ENCODE data around the gene SNX8. TPM values are rescaled to one million over a fixed set of nuclear protein-coding genes. Genes with fewer than 3 reads are reported as not detected.

The SNX8 gene
- polyA plus RNA-seq, 2 of the 4 experiments (the other 2 are of a cell fraction) = 21.2 to 36.3 TPM

DNA sequence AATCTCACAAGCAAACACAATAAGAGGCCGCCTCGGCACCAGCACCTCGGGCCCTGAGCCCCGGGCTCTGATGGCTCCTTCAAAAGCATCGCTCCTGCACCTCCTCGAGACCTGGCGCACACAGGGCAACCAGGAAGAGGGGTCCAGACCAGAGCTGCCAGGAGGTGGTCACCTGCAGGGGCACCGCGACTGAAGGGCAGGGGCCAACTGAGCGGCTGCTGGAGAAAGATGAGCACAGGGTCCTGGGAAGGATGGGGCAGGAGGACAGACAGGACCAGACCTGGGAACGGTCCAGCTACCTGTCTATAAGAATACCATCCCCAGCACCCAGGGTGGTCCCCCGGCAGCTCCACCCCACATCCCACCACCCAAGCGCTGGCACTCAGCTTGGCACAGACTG, 102.3 kb downstream of the SNX8 start:
- no peak for FAIRE-seq
- WGBS (ENCODE audit: missing lambda C conversion rate) = 98% methylated on average over 9 of the region's 13 CpGs

DNA sequence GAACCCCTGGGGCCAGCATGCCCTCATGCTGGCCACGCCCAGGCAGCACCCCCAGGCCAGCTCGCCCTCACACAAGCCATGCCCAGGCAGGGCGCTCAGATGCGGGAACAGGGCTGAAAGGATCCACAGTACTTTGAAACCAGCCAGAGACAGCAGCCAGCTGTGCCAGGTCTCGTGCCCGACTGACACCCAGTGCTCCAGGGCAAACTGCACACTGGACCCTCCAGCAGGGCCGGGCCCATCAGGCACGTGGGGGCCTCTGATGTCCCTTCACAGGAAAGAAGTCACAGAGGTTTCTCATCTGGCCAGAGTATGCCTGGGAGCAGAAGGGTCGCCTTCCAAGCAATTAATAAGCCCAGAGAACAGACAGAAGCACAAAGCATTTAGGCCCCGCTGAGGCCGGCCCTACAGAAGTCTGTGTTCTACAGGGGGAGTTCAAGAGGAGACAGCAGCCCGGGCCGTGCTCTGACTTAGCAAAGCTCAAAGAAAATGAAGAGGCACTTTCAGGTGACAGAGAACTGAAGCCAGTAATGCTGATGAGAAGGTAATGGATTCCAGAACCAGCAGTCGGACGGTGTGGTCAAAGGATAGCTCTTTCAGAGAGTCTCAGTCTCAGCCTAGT, 102.9 kb downstream of the SNX8 start:
- POLR2A ChIA-PET = no interaction called here
- H3K9me3 ChIP-seq = no peaks in the 10 kb centered on the region
- DNase-seq (ENCODE audit: low read depth in 1 of 2, low spot score in 1 of 2) (no peak), ATAC-seq (no peak), FAIRE-seq (no peak)
- 79% methylated on average over 11 of the region's 15 CpGs for WGBS (ENCODE audit: missing lambda C conversion rate)
- CTCF ChIA-PET = interaction anchor here (0.7 to 1.5 kb wide), 4 partner anchors 10 to 393 kb away, joined by 3 to 5 read pairs (median 3); no protein-coding TSS in a partner anchor
- no peak overlapping the region for H3K4me3 ChIP-seq
- no peak overlapping the region for H3K4me2 ChIP-seq
- no peaks in the 10 kb centered on the region for H3K4me1 ChIP-seq
- H3K27ac ChIP-seq = no peak overlapping the region
- TF ChIP-seq, protein P1, sequence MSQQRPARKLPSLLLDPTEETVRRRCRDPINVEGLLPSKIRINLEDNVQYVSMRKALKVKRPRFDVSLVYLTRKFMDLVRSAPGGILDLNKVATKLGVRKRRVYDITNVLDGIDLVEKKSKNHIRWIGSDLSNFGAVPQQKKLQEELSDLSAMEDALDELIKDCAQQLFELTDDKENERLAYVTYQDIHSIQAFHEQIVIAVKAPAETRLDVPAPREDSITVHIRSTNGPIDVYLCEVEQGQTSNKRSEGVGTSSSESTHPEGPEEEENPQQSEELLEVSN (IDR thresholded peaks at IDR 0.05; ENCODE audit: borderline replicate concordance, low read depth) = no peak
- TF ChIP-seq, protein P2, sequence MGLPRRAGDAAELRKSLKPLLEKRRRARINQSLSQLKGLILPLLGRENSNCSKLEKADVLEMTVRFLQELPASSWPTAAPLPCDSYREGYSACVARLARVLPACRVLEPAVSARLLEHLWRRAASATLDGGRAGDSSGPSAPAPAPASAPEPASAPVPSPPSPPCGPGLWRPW (IDR thresholded peaks at IDR 0.05) = no peak
- TF ChIP-seq NR3C1 (IDR thresholded peaks at IDR 0.05) = no peak

More for the DNA sequence above, 102.3 kb downstream of the SNX8 start:
- H3K27ac ChIP-seq = no peak overlapping the region
- TF ChIP-seq ZC3H11A (IDR thresholded peaks at IDR 0.05) = no peak
- no peak for TF ChIP-seq TP53 (CRISPR knock-in tag; IDR thresholded peaks at IDR 0.05)
- TF ChIP-seq, protein P3, sequence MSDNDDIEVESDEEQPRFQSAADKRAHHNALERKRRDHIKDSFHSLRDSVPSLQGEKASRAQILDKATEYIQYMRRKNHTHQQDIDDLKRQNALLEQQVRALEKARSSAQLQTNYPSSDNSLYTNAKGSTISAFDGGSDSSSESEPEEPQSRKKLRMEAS (IDR thresholded peaks at IDR 0.05) = no peak
- no peak for TF ChIP-seq MAZ (IDR thresholded peaks at IDR 0.05; ENCODE audit: borderline replicate concordance, low read depth, low read length)
- no peak for TF ChIP-seq POLR2AphosphoS2 (conservative IDR thresholded peaks at IDR 0.05; ENCODE audit: low read length)
- TF ChIP-seq CHD2 (IDR thresholded peaks at IDR 0.05; ENCODE audit: low read length, partially characterized antibody) = no peak
- TF ChIP-seq, protein P1 (IDR thresholded peaks at IDR 0.05; ENCODE audit: borderline replicate concordance, low read depth) = no peak
- TF ChIP-seq NPAS2 (CRISPR knock-in tag; IDR thresholded peaks at IDR 0.05; ENCODE audit: borderline replicate concordance) = no peak
- no peak for TF ChIP-seq HDAC2 (IDR thresholded peaks at IDR 0.05)
- CTCF ChIA-PET = interaction anchor here (1.0 to 1.5 kb wide), 3 partner anchors 10 to 107 kb away, joined by 3 to 5 read pairs (median 3); no protein-coding TSS in a partner anchor
- DNase-seq (ENCODE audit: low read depth in 1 of 2, low spot score in 1 of 2) (no peak), ATAC-seq (no peak)
- no peaks in the 10 kb centered on the region for H3K4me1 ChIP-seq
- H3K4me2 ChIP-seq = no peak overlapping the region
- no peaks in the 10 kb centered on the region for H3K9me3 ChIP-seq
- POLR2A ChIA-PET = no interaction called here
- H3K4me3 ChIP-seq = no peak overlapping the region

DNA sequence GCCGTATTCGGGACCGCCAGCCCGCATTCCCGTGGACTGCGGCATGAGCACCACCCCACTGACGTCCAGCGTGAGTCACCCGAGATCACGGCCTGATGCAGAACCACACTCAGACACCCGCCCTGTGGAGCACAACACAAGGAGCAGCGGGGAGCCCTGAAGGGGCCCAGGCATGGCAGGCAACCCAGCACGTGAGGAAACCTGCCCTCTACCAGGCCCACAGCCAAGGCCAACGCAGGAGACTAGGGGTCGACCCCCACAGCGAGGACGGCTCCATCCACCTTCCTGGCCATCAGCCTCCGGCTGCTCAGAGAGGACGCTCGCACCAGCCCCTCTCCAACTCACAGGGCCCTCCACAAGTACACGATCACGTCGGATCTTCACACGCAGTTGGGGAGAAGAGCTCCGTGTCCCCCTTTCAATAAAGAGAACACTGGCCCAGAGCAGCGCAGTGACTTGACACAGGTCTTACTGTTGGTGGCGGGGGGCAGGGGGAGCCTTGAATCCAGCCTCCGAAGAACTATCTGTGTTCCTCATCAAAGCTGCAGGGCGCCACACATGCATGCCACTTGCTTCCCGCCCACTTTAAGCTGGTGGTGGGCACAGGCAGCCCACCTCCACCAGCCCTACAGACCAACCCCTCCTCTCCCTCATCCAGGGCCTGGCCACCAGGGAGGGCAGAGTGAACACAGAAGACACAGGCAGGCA, 103.5 kb downstream of the SNX8 start:
- no peak overlapping the region for H3K4me2 ChIP-seq
- no peak for FAIRE-seq
- no peaks in the 10 kb centered on the region for H3K9me3 ChIP-seq
- POLR2A ChIA-PET = no interaction called here
- DNase-seq (ENCODE audit: low read depth in 1 of 2, low spot score in 1 of 2) = no peak
- H3K27ac ChIP-seq = no peak overlapping the region
- no peak for ATAC-seq
- no peak for TF ChIP-seq SMC3 (IDR thresholded peaks at IDR 0.05)
- TF ChIP-seq, protein P4, sequence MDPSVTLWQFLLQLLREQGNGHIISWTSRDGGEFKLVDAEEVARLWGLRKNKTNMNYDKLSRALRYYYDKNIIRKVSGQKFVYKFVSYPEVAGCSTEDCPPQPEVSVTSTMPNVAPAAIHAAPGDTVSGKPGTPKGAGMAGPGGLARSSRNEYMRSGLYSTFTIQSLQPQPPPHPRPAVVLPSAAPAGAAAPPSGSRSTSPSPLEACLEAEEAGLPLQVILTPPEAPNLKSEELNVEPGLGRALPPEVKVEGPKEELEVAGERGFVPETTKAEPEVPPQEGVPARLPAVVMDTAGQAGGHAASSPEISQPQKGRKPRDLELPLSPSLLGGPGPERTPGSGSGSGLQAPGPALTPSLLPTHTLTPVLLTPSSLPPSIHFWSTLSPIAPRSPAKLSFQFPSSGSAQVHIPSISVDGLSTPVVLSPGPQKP (IDR thresholded peaks at IDR 0.05; ENCODE audit: low read depth, low read length) = no peak
- TF ChIP-seq, protein P5, sequence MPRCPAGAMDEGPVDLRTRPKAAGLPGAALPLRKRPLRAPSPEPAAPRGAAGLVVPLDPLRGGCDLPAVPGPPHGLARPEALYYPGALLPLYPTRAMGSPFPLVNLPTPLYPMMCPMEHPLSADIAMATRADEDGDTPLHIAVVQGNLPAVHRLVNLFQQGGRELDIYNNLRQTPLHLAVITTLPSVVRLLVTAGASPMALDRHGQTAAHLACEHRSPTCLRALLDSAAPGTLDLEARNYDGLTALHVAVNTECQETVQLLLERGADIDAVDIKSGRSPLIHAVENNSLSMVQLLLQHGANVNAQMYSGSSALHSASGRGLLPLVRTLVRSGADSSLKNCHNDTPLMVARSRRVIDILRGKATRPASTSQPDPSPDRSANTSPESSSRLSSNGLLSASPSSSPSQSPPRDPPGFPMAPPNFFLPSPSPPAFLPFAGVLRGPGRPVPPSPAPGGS (IDR thresholded peaks at IDR 0.05) = no peak
- no peak for TF ChIP-seq MAFK (IDR thresholded peaks at IDR 0.05; ENCODE audit: partially characterized antibody)
- no peak for TF ChIP-seq BHLHE40 (IDR thresholded peaks at IDR 0.05; ENCODE audit: low read depth, low read length)
- no peak for TF ChIP-seq EHF (CRISPR knock-in tag; IDR thresholded peaks at IDR 0.05)
- TF ChIP-seq, protein P6, sequence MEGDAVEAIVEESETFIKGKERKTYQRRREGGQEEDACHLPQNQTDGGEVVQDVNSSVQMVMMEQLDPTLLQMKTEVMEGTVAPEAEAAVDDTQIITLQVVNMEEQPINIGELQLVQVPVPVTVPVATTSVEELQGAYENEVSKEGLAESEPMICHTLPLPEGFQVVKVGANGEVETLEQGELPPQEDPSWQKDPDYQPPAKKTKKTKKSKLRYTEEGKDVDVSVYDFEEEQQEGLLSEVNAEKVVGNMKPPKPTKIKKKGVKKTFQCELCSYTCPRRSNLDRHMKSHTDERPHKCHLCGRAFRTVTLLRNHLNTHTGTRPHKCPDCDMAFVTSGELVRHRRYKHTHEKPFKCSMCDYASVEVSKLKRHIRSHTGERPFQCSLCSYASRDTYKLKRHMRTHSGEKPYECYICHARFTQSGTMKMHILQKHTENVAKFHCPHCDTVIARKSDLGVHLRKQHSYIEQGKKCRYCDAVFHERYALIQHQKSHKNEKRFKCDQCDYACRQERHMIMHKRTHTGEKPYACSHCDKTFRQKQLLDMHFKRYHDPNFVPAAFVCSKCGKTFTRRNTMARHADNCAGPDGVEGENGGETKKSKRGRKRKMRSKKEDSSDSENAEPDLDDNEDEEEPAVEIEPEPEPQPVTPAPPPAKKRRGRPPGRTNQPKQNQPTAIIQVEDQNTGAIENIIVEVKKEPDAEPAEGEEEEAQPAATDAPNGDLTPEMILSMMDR (IDR thresholded peaks at IDR 0.05) = no peak
- no peak for TF ChIP-seq GATA3 (IDR thresholded peaks at IDR 0.05; ENCODE audit: borderline replicate concordance)
- no peak for TF ChIP-seq MAZ (IDR thresholded peaks at IDR 0.05; ENCODE audit: borderline replicate concordance, low read depth, low read length)
- TF ChIP-seq POLR2A (IDR thresholded peaks at IDR 0.05; ENCODE audit: low read length) = no peak
- no peak for TF ChIP-seq ZC3H11A (IDR thresholded peaks at IDR 0.05)
- 94% methylated on average over 27 of the region's 30 CpGs for WGBS (ENCODE audit: missing lambda C conversion rate)
- no peaks in the 10 kb centered on the region for H3K4me1 ChIP-seq
- H3K4me3 ChIP-seq = no peak overlapping the region
- CTCF ChIA-PET = interaction anchor here (0.7 to 2.0 kb wide), 5 partner anchors 9 to 392 kb away, joined by 3 to 8 read pairs (median 5); no protein-coding TSS in a partner anchor

Measured in A549 (cell line).